Measurements from ENCODE around the gene CUX1.

Gene CUX1

GRCh38 chr7:102065226-102065625 lies 247.8 kb downstream of the CUX1 start:
- Histone ChIP-seq H3K36me3 (ENCODE audit: control insufficient read depth, low read length) (peaks cover 39% of the 10 kb centered on the region), H3F3A (ENCODE audit: control insufficient read depth, insufficient read depth) (peaks cover 8% of the 10 kb centered on the region; the same call in 1 of the 2 replicates), H4K20me1 (ENCODE audit: control insufficient read depth, insufficient read depth, low read depth, low read length) (peaks cover 11% of the 10 kb centered on the region; the same call in 1 of the 2 replicates), H3K27ac (ENCODE audit: low read depth, low read length) (peak overlapping the region; percentile 6; the same call in 1 of the 2 replicates), H3K9me2 (replicated peaks; ENCODE audit: control insufficient read depth, low read length) (no peaks in the 10 kb centered on the region), H3K4me1 (ENCODE audit: control insufficient read depth, low read length) (peaks cover 83% of the 10 kb centered on the region), H3K9me3 (ENCODE audit: control insufficient read depth, insufficient read depth, low read length) (no peaks in the 10 kb centered on the region), H3K4me3 (ENCODE audit: low read length) (no peak overlapping the region), H3K27me3 (ENCODE audit: control insufficient read depth, low read length) (no peaks in the 10 kb centered on the region), H3K79me2 (ENCODE audit: control insufficient read depth, low read length) (peaks cover 90% of the 10 kb centered on the region), H3K4me2 (ENCODE audit: low read length) (peak overlapping the region; percentile 31; the same call in 1 of the 2 replicates)
- TF ChIP-seq EZH2phosphoT487 (IDR thresholded peaks at IDR 0.05; ENCODE audit: borderline replicate concordance, low read length) = no peak
- TF ChIP-seq CTCF (IDR thresholded peaks at IDR 0.05; ENCODE audit: low read depth, low read length, poor library complexity, severe bottlenecking) = no peak

GRCh38 chr7:102066476-102066875 lies 249.1 kb downstream of the CUX1 start:
- H3F3A ChIP-seq (ENCODE audit: control insufficient read depth, insufficient read depth) = peaks cover 8% of the 10 kb centered on the region; the same call in 1 of the 2 replicates
- H3K4me2 ChIP-seq (ENCODE audit: low read length) = no peak overlapping the region
- H4K20me1 ChIP-seq (ENCODE audit: control insufficient read depth, insufficient read depth, low read depth, low read length) = peaks cover 7% of the 10 kb centered on the region; the same call in 1 of the 2 replicates
- H3K36me3 ChIP-seq (ENCODE audit: control insufficient read depth, low read length) = peaks cover 47% of the 10 kb centered on the region
- H3K79me2 ChIP-seq (ENCODE audit: control insufficient read depth, low read length) = peaks cover 87% of the 10 kb centered on the region
- H3K4me3 ChIP-seq (ENCODE audit: low read length) = no peak overlapping the region
- TF ChIP-seq EZH2phosphoT487 (IDR thresholded peaks at IDR 0.05; ENCODE audit: borderline replicate concordance, low read length) = no peak
- TF ChIP-seq CTCF (IDR thresholded peaks at IDR 0.05; ENCODE audit: low read depth, low read length, poor library complexity, severe bottlenecking) = no peak
- no peaks in the 10 kb centered on the region for H3K27me3 ChIP-seq (ENCODE audit: control insufficient read depth, low read length)
- peaks cover 77% of the 10 kb centered on the region for H3K4me1 ChIP-seq (ENCODE audit: control insufficient read depth, low read length)
- no peaks in the 10 kb centered on the region for H3K9me3 ChIP-seq (ENCODE audit: control insufficient read depth, insufficient read depth, low read length)
- no peak overlapping the region for H3K27ac ChIP-seq (ENCODE audit: low read depth, low read length)
- no peaks in the 10 kb centered on the region for H3K9me2 ChIP-seq (replicated peaks; ENCODE audit: control insufficient read depth, low read length)

GRCh38 chr7:102068846-102069245 lies 251.4 kb downstream of the CUX1 start:
- Histone ChIP-seq H3K4me3 (ENCODE audit: low read length) (peak overlapping the region; percentile 67), H3K4me2 (ENCODE audit: low read length) (peak overlapping the region; percentile 77), H4K20me1 (ENCODE audit: control insufficient read depth, insufficient read depth, low read depth, low read length) (0 out of 2 replicates have a peak, but pooled peaks cover 5% of the 10 kb centered on the region), H3K9me2 (replicated peaks; ENCODE audit: control insufficient read depth, low read length) (no peaks in the 10 kb centered on the region), H3K79me2 (ENCODE audit: control insufficient read depth, low read length) (peaks cover 76% of the 10 kb centered on the region), H3K36me3 (ENCODE audit: control insufficient read depth, low read length) (peaks cover 59% of the 10 kb centered on the region), H3F3A (ENCODE audit: control insufficient read depth, insufficient read depth) (peaks cover 6% of the 10 kb centered on the region; the same call in 1 of the 2 replicates), H3K27me3 (ENCODE audit: control insufficient read depth, low read length) (no peaks in the 10 kb centered on the region), H3K4me1 (ENCODE audit: control insufficient read depth, low read length) (peaks cover 59% of the 10 kb centered on the region), H3K27ac (ENCODE audit: low read depth, low read length) (peak overlapping the region; percentile 67), H3K9me3 (ENCODE audit: control insufficient read depth, insufficient read depth, low read length) (no peaks in the 10 kb centered on the region)
- TF ChIP-seq EZH2phosphoT487 (IDR thresholded peaks at IDR 0.05; ENCODE audit: borderline replicate concordance, low read length) = no peak
- no peak for TF ChIP-seq CTCF (IDR thresholded peaks at IDR 0.05; ENCODE audit: low read depth, low read length, poor library complexity, severe bottlenecking)
